Effector memory CD4-positive, alpha-beta T cell (primary cell): Measurements from ENCODE around the gene NSG1.

Source experiments
- DNase-seq, 3 donors: peaks; one replicate each; pipeline ENCODE4 v3.0.0-alpha.2; 2020
- H3K27ac ChIP-seq: 2 replicates; pipeline ENCODE4 v1.7.0; 2013; ENCODE audit warnings: mild to moderate bottlenecking, low read length, moderate library complexity; ENCODE audit not compliant: insufficient read depth, poor library complexity, severe bottlenecking
- H3K27me3 ChIP-seq: replicated peaks from 2 replicates; pipeline ENCODE4 v1.7.0; 2013; ENCODE audit warnings: mild to moderate bottlenecking, low read length; ENCODE audit not compliant: insufficient read depth, control insufficient read depth, poor library complexity, severe bottlenecking
- H3K36me3 ChIP-seq: 2 replicates; pipeline ENCODE4 v1.7.0; 2013; ENCODE audit warnings: mild to moderate bottlenecking, low read length, moderate library complexity; ENCODE audit not compliant: control insufficient read depth, insufficient read depth
- H3K4me1 ChIP-seq: 2 replicates; pipeline ENCODE4 v1.7.0; 2013; ENCODE audit warnings: low read length, mild to moderate bottlenecking; ENCODE audit not compliant: control insufficient read depth, insufficient read depth, poor library complexity, severe bottlenecking
- H3K4me3 ChIP-seq: 2 replicates; pipeline ENCODE4 v1.7.0; 2013; ENCODE audit warnings: low read length, low read depth, mild to moderate bottlenecking; ENCODE audit not compliant: insufficient read depth, poor library complexity, severe bottlenecking
- H3K9me3 ChIP-seq: 2 replicates; pipeline ENCODE4 v1.7.0; 2013; ENCODE audit warnings: mild to moderate bottlenecking, low read length, moderate library complexity; ENCODE audit not compliant: control insufficient read depth

The NSG1 gene

GRCh38 chr4:4395849-4396627, 9.1 kb downstream of the NSG1 start:
- H3K27ac ChIP-seq = no peak overlapping the region
- no peaks in the 10 kb centered on the region for H3K27me3 ChIP-seq
- H3K9me3 ChIP-seq = no peaks in the 10 kb centered on the region
- H3K36me3 ChIP-seq = peaks cover 9% of the 10 kb centered on the region
- DNase-seq = no peak
- H3K4me3 ChIP-seq = no peak overlapping the region
- H3K4me1 ChIP-seq = no peaks in the 10 kb centered on the region

DNA sequence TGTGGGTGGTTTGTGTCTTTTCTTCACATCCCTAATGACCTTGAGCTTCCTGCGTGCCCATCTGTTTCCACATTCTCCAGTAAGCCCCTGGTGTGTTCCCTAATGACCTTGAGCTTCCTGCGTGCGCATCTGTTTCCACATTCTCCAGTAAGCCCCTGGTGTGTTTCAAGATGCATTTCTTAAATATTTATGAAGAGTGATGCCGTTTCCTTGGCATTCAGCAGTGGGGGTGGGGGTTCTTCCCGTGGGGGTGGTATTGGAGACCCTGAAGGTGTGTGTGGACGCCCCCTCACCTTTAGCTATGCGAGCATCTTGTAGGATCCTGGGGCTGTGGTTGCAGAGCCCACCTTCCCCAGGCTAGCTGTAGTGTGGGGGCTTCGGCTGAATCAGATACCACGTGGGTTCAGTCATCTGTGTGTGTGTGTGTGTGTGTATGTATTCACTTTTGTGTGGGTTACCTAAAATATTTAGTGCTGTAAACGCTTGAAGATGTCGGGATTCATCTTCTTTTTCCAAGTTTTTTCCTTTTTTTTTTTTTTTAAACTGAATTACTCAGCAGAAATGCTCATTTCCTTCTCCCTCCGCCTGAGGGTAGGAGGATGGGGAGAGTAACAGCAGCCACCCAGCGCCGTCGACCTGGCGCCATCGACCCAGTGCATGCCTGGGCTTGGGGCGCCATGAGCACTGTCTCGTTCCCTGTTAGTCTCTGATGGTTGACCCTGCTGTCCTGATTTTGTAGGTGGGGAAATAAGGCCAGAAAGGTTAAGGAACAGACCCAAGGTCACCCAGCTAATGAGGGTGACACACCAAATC, 9.9 kb downstream of the NSG1 start:
- no peaks in the 10 kb centered on the region for H3K9me3 ChIP-seq
- no peak overlapping the region for H3K4me3 ChIP-seq
- H3K36me3 ChIP-seq = peaks cover 9% of the 10 kb centered on the region
- no peak overlapping the region for H3K27ac ChIP-seq
- H3K27me3 ChIP-seq = no peaks in the 10 kb centered on the region
- no peak for DNase-seq
- H3K4me1 ChIP-seq = no peaks in the 10 kb centered on the region

GRCh38 chr4:4397441-4397819, 10.5 kb downstream of the NSG1 start:
- H3K27ac ChIP-seq = no peak overlapping the region

DNA sequence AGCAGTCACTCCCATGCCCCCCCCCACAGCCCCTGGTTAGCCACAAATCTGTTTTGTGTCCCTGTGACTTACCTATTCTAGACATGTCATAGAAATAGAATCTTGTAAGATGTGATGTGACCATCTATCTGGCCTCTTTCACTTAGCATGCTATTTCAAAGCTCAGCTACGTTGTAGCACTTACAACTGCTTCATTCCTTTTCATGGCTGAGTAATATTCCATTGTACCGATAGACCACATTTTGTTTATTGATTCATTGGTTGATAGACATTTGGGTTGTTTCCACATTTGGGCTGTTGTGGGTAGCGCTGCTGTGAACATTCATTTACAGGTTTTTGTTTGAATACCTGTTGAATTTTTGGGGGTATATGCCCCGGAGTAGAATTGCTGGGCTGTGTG, 11.5 kb downstream of the NSG1 start:
- no peak overlapping the region for H3K27ac ChIP-seq
- DNase-seq = no peak
- H3K36me3 ChIP-seq = peaks cover 12% of the 10 kb centered on the region
- no peaks in the 10 kb centered on the region for H3K9me3 ChIP-seq
- no peaks in the 10 kb centered on the region for H3K4me1 ChIP-seq
- no peak overlapping the region for H3K4me3 ChIP-seq
- H3K27me3 ChIP-seq = no peaks in the 10 kb centered on the region

More at GRCh38 chr4:4397441-4397819, 10.5 kb downstream of the NSG1 start:
- no peak for DNase-seq
- Histone ChIP-seq H3K9me3 (no peaks in the 10 kb centered on the region), H3K4me3 (no peak overlapping the region), H3K4me1 (no peaks in the 10 kb centered on the region), H3K27me3 (no peaks in the 10 kb centered on the region), H3K36me3 (peaks cover 9% of the 10 kb centered on the region)

DNA sequence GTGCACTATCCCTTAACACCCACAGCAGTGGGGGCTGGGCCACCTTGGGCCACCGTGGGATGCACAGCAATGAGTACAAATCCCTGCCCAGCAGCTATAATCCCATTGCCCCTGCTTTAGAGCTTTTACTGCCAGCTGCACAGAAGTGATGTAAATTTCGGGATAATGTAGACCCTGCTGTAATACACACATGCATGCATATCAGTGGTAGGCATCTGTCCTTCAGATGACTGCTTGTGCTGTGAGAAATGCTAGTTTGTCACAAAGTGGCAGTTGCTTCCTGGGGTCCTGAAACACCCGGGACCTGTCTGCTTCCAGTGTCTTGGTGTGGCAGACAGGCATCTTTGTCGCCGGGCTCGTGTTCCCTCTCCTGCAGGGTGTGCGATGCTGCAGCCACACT, 14.1 kb downstream of the NSG1 start:
- Histone ChIP-seq H3K4me1 (no peaks in the 10 kb centered on the region), H3K36me3 (peaks cover 3% of the 10 kb centered on the region), H3K4me3 (no peak overlapping the region), H3K9me3 (no peaks in the 10 kb centered on the region), H3K27me3 (no peaks in the 10 kb centered on the region), H3K27ac (no peak overlapping the region)
- no peak for DNase-seq

DNA sequence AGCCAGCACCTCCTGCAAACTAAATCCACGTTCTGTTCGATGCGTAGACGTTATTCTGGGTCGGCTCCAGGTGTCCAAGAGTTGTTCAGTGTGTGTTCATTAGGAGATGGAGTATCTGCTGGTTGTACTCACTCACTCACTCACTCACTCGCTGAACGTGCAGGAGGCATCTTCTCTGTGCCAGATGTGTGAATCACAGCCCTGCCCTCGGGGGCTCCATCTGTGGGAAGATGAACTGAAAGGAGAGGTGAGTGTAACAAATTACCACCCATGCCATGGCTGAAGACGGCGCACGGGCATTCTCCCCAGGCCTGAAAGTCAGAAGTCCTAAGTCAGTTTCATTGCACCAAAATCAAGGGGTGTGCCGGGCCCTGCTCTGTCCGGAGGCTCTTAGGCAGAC, 16.1 kb downstream of the NSG1 start:
- Histone ChIP-seq H3K27me3 (no peaks in the 10 kb centered on the region), H3K36me3 (peaks cover 3% of the 10 kb centered on the region), H3K9me3 (no peaks in the 10 kb centered on the region), H3K4me1 (no peaks in the 10 kb centered on the region), H3K4me3 (no peak overlapping the region), H3K27ac (no peak overlapping the region)
- DNase-seq = no peak

- Histone ChIP-seq H3K4me1 (no peaks in the 10 kb centered on the region), H3K27me3 (no peaks in the 10 kb centered on the region), H3K36me3 (peaks cover 3% of the 10 kb centered on the region), H3K27ac (no peak overlapping the region), H3K9me3 (no peaks in the 10 kb centered on the region), H3K4me3 (no peak overlapping the region)
- no peak for DNase-seq
Measured at GRCh38 chr4:4405358-4405962, 18.6 kb downstream of the NSG1 start.

- H3K27ac ChIP-seq = no peak overlapping the region
- no peak for DNase-seq
- H3K36me3 ChIP-seq = peaks cover 3% of the 10 kb centered on the region
- no peaks in the 10 kb centered on the region for H3K9me3 ChIP-seq
- no peak overlapping the region for H3K4me3 ChIP-seq
- no peaks in the 10 kb centered on the region for H3K27me3 ChIP-seq
- no peaks in the 10 kb centered on the region for H3K4me1 ChIP-seq
Measured at GRCh38 chr4:4406455-4407298, 19.8 kb downstream of the NSG1 start.

DNA sequence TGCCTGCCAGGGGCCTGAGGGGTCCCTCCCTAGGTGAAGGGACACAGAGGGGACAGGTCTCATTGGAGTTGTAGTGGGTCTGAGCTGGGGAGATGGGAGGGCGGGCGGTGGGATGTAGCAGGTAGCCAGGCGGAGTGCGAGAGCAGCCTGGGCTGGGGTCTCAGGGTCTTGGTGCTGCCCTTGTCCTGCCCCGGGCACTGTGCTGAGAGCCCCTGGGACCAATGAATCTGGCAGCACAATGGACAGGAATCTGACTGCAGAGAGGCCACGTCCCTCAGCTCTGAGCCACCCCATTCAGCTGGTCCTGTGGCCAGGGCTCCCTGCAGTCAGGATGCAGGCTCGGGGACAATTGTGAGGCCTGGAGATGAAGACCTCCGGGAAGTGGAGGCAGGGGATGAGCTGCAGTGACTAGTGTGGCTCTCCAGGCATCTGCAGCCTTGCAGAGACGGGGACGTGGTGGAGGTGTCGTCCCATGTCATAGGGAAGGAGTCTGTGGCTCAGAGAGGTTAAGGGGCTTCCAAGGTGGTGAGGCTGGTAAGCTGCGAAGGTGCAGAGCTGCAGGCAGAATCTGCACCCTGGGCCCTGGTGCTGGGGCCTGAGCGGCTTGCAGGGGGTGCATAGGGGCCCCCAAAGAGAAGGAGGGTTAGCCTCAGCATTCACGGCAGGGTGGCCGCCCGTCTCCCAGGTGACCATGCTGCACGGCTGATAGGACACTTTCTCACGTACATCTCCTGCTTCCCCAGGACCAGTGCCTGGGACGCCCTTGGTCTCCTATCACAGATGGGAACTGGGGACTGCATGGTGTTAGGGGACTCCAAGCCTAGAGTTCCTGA, 20.6 kb downstream of the NSG1 start:
- H3K27ac ChIP-seq = no peak overlapping the region
- no peaks in the 10 kb centered on the region for H3K4me1 ChIP-seq
- DNase-seq = no peak

More for the DNA sequence above, 20.6 kb downstream of the NSG1 start:
- peaks cover 3% of the 10 kb centered on the region for H3K36me3 ChIP-seq
- no peaks in the 10 kb centered on the region for H3K27me3 ChIP-seq
- no peaks in the 10 kb centered on the region for H3K9me3 ChIP-seq
- no peak overlapping the region for H3K4me3 ChIP-seq
